ENCODE data around the gene TMEM181.
"Not testable (repeated sequence)": the region's sequence is repeated elsewhere in the genome, so short reads cannot be mapped to it uniquely, and the experiment has no call there.

TMEM181 gene

GRCh38 chr6:158621694-158622544 is 62.0 kb downstream of the TMEM181 start:
- no peak for DNase-seq (ENCODE audit: low read depth)

DNA sequence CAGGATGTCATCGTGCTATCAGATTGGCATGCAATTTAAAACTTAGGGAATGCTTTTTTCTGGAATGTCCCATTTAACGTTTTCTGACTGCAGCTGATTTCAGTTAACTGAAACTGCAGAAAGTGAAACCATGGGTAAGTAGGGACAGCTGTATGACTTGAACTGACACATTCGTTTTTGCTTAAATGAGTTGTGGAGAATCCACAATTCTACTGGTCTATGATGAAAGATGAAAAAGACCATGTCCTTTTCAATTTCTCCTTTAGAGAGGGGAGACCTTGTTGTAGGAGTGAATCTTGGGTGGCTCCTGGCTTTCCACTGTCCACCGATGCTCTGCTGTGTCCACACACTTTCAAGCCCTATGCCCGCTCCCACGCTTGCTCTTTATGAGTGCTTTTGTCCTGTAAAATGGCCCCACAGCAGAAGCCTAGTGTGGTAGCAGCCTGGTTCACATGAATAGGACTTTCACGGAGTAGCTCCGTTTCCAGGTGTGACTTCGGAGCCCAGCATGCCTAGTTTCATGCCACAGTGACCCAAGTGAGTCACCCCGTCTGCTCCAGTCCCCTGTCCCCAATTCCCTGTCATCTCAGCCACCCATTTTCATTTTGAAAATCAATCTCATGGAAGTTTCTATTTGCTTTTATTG is 62.8 kb downstream of the TMEM181 start:
- DNase-seq (ENCODE audit: low read depth), result no peak

GRCh38 chr6:158624684-158625682 is 65.1 kb downstream of the TMEM181 start:
- DNase-seq (ENCODE audit: low read depth), result no peak

DNA sequence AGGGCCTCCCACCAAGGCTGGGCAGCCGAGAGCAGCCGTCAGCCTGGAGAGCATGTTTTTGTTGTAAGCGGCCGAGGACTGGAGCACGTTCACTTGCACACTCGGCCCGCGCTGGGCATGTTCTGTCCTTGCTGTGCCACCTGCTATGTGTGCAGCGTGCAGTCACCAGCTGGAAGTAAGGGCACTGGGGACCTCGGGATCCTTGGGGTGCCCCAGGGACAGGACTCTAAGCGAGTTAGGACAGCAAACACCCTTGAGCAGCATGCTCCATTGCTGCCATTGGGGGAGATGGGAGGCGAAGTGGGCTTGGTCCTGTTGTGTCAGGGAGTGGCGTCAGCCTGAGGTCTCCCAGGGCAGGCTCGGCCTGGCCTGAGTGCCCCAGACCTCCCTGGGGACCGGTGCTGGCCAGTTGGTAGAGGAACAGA is 66.0 kb downstream of the TMEM181 start:
- no peak for DNase-seq (ENCODE audit: low read depth)

- no peak for DNase-seq (ENCODE audit: low read depth)
Measured at GRCh38 chr6:158626360-158627167, 66.7 kb downstream of the TMEM181 start.

DNA sequence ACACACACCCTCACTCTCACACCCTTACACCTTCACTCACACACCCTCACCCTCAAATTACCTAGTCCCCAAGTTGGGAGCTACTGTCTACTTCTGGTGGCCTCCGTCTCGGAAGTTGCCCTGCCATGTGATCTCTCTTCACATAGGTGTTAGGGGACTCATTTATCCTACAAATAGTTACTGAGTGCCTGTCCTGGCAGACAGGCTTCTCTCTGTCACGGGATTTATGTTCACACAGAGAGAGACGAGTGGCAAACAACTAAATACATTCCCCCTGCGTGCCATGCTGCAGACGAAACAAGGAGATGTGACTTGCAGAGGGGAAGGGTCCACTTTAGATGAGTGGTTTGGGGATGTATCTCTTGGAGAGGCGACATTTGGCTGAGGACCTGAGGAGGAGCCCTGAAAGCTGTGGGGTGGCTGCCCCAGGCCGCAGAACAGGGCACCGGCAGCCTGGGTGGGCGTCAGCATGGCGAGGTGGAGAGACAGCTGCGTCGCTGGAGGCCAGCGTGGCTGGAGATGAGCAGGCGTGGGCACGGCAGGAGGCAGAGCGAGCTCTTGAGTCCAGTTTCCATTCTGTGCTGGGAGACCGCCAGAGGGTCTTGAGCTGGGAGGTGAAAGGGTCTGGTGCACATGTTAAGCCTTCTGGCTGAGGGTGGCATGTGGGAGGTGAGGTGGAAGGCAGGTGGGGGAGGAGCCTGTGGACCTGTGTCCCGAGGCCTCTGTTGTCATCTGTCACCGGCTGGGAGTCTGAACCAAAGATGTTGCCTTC is 67.5 kb downstream of the TMEM181 start:
- no peak for DNase-seq (ENCODE audit: low read depth)

DNA sequence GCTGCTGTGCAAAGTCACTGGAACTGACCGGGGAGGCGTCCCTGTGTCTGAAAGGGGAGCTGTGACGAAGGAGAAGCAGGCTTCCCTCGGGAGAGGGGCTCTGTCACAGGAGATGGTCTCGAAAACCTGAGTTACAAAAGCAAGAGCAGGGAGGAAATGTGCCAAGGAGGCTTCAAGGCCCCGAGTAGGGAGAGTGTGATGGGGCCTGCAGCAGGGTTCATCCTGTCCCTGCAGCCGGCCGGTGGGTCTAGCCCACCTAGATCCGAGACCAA is 68.0 kb downstream of the TMEM181 start:
- DNase-seq (ENCODE audit: low read depth), result no peak

DNA sequence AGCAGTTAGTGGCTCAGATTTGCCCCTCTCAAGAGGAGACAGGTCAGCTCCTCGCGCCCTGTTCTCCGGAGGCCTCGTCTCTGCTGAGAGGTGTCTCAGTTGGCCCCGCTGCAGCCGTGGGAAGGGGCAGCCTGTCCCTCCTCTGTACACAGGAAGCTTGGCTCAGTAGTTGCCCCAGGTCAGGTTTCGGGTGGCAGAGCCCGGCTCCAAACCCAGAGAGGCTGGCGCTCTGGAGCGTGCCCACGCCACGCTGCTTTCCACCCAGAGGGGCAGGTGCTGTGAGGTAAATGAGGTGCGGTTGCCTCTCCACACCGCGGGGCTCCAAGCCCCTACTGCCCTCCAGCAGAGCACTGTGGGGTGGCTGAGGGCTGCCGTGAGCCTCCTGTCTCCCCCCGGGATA is 68.7 kb downstream of the TMEM181 start:
- no peak for DNase-seq (ENCODE audit: low read depth)

- DNase-seq (ENCODE audit: low read depth), result no peak
Measured at GRCh38 chr6:158629367-158630221, 69.7 kb downstream of the TMEM181 start.

DNA sequence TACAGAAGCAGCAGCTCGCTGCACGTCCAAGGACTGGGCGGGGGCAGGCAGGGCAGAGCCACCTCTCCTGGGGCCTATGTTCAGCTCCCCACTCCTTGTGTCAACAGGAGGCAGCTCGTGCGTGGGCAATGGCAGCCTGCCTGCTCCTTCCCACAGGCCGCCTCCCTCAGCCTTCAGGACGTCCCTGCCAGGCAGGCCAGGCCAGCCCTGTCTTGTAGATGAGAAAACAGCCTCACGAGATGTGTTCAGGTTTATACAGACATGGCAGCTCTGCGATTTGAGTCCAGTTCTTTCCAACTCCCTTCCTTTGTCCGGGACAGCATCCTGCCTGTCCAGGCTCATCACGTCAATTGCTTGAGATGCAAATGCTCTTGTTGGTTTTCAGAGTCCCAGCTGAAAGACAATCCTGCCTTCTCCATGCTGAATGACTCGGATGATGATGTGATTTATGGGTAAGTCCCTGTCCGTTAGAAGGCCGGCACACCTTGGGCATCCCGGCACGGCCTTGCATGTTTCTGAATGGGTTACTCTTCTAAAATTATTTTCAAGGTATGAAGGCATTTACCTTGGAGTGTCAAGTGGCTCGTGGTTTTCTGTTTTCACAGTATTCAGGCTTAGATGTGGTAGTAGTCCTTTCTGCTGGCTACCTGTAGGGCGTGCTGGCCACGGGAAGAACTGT is 71.2 kb downstream of the TMEM181 start:
- DNase-seq (ENCODE audit: low read depth), result peak; percentile 71

GRCh38 chr6:158631678-158632537 is 72.0 kb downstream of the TMEM181 start:
- DNase-seq (ENCODE audit: low read depth), result peak; percentile 95

GRCh38 chr6:158632538-158633119 is 72.7 kb downstream of the TMEM181 start:
- DNase-seq (ENCODE audit: low read depth), result not testable (repeated sequence)

- no peak for DNase-seq (ENCODE audit: low read depth)
Measured at GRCh38 chr6:158633127-158633526, 73.2 kb downstream of the TMEM181 start.

GRCh38 chr6:158634695-158635426 is 75.0 kb downstream of the TMEM181 start:
- no peak for DNase-seq (ENCODE audit: low read depth)

DNA sequence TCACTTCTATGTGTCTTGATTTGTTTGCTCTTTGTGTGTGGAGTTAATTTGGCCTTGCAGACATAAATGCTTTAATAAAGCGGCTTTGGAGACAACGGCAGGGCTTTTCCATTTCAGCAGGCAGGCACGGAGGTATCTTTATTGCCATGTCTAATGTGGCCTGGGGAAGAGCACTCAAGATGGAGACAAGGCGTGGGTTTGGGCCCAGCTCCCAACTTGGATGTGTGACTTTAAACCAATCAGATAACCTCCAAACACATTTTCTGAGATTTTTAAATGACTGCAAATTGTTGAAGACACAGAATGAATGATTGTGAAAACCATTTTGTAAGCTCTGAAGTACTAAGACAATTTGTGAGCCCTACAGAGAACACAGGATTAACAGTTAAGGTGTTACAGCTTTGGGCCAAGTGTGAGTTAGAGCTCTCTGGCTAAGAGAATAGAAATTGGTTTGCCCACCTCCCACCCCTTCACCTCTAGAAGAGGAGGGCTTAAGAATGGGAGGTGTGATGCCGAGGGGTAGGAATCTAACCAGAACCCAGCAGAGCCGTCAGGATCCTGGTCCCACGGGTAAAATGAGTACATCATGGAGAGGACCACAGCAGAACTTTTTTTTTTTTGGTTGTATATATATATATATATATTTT is 75.7 kb downstream of the TMEM181 start:
- DNase-seq (ENCODE audit: low read depth), result no peak

- no peak for DNase-seq (ENCODE audit: low read depth)
Measured at GRCh38 chr6:158636778-158637177, 76.9 kb downstream of the TMEM181 start.
